HG03196 (cell line): ENCODE data around the gene THRB.

Source experiments
- ATAC-seq: cut with Tn5 transposase; IDR thresholded peaks from one replicate; pipeline ENCODE4 v1.9.1; 2021; ENCODE audit not compliant: unreplicated experiment

THRB gene

DNA sequence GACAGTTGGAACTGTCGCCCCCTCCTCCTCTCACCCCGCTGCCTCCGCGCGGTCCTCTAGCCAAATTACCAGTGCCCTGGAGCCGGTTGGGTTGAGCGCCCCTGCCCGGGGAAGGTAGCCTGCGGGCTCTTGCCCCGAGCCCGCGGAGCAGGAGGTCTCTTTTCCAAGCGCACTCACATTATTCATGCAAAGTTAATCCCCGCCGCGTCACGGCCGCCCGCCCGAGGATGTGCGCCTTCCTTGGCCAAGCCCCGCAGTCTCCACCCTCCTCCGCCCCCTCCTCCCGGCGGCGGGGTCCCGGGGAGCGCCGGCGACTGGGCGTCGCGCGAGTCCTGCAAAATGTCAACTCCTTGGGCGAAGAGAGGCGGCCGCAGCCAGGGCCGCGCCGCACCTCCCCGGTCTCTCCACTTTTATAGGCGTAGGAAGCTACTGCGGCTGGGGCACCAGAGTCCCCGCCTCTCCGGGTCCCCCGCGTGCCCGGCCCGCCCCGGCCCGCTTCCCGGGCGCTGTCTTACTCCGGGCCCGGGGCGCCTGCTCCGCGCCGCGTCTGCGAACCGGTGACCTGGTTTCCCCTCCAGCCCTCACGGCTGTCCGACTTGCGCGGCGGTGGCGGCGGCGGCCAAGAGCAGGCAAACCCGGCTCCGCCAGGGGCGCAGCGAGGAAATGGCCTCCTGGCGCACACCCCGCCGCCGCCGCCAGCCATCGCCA lies at the start of gene THRB:
Gene THRB, minus strand, starts transcription at position 233 of the 708 bp plus-strand sequence.
- no peak for ATAC-seq

DNA sequence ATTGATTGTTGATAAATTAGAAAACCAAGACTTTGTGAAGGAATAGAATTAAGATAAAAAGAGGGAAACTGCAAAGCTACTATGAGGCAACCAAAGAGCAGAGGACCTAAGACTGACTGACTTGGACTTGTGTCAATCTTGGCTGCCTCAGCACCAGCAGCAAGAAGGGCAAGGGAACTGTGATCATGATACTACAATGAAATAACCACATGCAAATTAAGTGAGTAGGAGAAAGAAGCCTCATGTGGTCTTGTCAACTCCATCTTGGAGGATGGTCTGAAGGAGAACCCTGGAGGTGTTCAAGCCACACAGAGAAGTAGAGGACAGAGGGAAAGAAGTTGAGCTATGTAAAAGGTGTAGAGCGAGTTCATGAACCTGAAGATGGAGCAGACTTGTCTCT lies 47.3 kb upstream of the THRB start:
- ATAC-seq: no peak

DNA sequence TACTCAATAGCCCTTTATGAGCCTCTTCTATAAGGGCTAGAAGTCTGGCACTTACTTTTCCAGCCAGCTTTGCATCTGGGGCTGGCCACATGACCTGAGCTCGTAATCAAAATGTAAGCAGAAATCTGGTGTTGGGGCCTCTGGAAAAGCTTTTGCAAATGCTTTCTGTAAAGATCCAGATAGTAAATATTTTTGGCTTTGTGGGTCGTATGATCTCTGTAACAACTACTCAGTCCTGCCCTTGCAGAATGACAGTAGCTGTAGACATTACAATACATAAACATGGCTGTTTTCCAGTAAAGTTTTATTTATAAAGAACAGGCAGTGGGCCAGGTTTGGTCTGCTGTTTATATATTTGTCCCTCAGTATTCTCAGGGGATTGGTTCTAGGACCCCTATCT lies 46.2 kb upstream of the THRB start:
- no peak for ATAC-seq

DNA sequence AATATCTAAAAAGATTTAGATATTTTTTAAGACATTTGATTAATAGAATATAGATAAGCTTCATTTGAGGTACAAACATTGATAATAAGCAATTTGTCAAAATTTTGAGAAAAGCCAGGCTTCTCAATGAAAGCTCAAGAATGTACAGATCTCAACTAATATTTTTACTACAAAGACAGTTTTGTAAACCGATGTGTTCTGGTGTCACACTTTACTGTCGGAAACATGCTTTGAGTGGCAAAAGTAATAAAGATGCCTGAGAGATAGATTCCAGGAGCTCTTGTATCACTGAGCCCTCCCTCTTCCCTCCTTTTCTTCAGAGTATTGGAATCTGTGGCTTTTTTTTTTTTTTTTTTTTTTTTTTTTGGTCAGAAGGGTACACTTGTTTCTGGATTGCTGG lies 45.0 kb upstream of the THRB start:
- ATAC-seq: no peak

DNA sequence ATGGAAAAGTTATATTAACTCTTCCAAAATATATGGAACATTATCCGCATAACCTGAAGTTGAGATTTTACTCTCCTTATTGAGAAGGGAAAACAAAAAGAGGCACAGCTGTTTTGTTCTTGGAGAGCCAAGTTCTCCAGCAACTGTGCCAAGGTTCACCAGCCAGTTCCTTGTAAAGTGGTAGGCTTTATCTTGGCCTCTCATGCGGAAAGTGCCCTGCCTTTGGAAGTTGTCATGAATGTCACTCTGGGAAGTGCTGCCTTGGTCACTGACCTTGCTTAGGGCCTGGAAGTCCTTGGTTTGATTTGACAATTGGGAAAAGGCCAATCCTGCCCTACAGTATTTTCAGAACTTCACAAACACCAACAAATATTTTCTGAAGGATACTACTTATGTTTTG lies 44.2 kb upstream of the THRB start:
- ATAC-seq: no peak

DNA sequence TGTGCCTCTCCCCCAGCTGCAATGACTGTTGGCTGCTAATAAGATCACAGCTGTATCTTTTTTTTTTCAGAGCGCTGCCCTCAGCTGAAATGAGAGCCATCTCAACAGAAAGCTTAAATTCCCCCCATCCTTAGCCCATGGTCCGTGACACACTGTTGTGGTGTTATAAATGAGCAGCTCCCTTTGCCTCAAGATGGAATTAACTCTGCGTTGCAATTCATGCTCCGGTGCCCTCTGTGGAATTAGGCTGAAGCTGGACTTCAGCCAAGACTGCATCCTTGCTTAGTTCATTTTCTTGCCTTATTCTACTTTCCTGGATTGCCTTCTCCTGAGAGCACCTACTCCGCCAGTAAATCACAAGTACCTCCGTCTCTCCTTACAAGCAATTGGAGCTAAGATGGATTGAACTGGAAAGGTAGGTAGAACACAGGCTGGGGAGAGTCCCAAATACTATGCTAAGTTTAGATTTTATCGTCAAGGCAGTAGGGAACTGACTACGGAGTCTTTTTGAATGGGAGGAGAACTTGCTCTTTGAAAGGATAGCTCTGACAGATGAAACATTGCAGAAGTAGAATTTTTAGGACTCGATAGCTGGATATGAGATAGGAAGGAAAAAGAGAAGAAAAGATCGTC lies 39.0 kb upstream of the THRB start:
- ATAC-seq: no peak

DNA sequence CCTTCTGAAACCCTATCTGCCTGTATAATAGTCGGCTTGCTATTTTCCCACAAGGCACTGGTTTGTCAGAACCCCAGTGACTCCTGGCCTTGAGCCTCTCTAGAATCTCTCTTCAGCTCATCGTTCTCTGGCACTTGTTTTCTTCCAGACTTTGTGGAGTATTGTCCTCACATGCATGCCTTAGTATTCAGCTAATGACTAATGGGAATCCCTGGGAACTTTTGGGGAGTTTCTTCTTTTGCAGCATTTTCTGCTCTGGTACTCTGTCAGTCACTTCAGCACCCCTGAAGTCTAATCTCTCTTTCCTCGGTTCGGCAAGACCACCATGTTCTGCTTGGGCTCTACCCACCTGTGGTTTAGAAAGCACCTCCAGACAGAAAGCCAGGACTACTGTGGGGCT lies 35.8 kb upstream of the THRB start:
- ATAC-seq: no peak

DNA sequence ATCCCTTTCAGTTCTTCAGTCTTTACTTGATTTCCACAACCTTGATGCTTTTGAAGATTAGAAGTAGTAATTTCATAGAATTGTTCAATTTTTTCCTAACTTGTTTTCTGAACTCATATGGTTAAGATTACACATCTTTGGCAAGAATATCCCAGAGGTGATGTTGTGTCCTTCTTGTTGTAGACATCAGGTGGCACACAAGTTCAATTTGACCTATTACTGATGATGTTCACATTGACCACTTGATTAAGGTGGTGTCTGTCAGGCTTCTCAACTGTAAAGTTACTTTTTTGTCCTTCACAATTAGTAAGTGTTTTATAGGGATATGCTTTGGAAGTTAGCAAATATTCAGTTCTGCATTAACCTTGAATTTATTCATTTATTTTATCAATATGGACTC lies 34.6 kb upstream of the THRB start:
- ATAC-seq: no peak

DNA sequence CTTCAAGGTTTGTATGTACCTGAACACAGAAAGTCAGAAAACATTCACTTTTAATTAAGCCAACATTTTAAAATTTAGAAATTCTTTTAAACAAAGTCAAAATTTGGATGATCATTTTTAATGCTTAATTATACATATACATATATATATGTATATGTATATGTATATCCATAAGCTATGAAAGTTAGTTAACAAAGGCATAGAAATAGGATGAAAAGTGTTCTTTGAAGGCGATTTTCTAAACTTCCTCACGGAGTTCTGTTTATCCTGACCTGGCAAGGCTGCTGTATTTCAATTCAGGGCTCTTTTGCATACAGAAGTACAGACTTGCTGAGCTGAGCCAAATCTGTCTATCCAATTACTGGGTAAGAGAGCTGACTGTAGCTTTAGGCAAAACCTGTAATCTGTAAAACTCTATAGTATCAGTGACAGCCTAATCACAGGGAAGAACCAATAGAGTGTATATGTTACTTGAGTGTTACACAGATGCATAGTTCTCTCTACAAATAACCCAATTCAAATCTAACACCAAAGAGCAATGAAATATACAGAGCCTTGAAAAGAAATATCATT lies 32.1 kb upstream of the THRB start:
- no peak for ATAC-seq

DNA sequence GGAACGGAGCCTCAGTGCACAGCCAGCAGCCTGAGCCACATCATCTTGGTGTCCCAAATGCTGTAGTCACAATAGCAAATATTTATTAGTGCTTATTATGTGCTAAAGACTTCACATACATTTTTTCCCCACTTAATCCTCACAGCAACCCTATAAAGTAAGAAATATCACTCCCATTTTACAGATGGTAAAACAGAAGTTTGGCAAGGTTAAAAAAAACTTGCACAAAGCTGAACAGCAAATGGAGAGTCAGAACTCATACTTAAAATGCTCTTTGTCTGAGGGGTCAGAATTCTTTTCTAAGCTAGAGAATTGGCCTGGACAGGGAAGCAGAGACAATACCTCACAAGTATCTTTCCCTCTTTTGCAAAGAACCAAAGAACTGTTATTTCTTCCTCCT lies 30.9 kb upstream of the THRB start:
- no peak for ATAC-seq

DNA sequence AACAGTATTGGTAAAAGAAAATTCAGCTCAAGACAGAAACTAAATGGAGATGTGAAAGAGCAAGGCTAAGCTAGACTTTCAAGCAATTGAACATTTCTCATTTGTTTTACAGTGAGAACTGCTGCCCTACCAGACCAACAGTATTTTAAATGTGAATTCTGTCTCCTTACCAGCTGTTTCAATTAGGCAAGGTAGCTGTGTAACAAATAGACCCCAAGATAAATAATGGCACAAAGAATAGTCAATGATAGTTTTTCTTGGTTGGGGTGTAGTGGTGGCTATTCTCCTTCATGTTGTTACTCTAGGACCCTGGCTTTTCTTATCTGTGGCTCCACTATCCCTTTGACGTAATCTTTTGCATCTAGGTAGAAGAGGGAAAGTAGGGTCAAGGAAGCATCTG lies 30.4 kb upstream of the THRB start:
- ATAC-seq: no peak

DNA sequence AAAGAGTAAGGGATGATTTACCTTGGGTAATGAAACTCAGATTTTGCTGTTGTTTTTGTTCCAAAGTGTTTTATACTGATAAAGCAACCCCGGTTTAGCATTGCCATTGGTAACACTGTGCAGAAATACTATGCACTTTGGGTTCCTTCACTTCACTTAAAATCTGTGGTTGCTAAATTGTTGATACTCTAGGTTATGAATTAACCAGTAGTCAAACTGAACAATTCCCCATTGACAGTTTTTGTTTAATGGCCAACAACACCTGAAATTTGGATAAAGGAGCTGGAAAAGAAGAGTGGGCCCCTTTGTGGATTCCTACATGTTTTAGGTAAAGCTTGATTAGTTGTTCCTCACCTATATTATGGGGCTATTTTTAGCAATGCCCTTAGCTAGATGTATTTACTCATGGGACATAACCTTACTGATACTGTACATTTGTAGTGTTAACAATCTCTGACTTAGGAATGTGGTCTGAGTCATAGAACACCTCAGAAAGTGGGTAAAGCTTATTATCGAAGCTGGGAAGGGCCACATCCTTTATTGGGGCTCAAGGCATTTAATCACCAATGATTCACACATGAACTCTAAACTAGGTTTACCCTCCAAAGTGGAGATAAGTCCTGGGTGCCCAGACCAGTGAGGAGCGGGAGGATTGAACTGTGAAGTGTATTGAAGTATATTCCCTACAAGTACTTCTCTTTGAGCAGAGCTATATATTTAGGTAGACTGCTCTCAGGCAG lies 29.5 kb upstream of the THRB start:
- ATAC-seq: no peak

DNA sequence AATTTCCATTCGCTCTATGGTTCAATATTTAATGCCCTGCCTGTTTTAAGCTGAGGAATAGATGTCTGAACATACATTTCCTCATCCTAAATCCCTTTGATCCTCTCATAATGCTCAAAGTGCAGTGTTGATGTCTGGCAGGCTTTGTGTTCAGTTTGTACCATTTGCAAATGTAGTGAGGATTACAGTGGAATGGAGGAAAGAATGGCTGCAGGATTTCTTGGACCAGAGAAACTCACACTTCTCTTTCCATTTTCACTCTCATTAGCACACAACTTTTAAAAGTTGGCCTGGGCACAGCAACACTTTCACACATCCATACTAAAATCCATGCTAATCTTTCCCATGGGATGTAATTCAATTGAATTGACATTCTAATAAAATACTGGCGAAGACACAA lies 28.6 kb upstream of the THRB start:
- ATAC-seq: no peak

DNA sequence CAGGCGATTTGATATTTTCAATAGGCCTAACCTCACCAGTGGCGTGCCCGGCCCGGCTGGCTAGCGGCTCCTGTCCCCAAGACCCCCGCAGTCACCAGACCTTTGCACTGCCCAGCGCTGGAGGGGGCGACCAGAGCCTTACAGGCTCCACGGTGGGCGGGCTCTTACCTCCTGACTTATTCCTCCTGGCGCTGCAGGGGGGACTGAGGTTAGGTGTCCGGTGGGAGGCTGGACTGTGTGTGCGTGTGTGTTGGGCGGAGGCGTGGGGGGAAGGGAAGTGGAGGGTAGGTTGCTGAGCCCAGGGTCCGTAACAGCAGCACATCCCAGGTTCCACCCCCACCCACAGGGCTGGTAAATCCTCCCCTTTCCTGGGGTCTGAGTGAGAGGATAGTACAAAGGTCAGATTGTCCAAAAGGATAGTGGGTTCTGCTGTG lies 27.5 kb upstream of the THRB start:
- ATAC-seq: no peak

DNA sequence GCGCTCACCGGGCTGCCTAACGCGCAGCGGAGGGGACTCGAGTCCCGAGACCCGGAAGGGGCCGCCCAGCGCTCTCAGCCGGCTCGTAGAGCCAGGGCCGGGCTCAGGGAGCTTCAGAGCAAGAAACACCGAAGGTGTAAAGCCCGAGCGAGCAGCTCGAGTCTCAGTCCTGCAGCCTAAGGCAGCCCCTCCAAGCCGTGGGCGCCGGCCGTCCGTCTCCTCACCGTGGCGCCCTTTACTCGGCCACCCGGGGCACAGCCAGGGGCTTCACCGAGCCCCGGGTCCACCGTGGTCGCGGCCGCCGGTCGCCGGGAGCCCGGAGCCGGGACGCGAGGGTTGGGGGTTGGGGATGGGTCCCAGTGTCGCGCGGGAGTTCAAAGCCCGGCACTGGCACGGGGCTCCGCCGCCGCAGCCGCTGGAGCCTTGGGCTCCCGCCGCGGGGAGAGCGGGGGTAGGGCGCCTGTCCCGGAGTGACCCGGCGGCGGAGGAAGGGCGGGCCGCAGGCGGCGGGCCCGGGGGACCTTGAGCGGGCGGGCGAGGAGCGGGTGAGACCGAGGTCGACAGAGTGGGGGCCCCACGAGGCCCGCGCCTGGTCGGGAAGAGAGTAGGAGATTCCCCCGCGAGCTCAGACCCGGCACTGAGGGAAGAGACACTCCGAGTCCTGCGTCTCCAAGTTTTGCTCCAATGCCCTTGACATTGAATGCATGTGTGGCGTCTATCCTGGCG lies 26.9 kb upstream of the THRB start:
- no peak for ATAC-seq

DNA sequence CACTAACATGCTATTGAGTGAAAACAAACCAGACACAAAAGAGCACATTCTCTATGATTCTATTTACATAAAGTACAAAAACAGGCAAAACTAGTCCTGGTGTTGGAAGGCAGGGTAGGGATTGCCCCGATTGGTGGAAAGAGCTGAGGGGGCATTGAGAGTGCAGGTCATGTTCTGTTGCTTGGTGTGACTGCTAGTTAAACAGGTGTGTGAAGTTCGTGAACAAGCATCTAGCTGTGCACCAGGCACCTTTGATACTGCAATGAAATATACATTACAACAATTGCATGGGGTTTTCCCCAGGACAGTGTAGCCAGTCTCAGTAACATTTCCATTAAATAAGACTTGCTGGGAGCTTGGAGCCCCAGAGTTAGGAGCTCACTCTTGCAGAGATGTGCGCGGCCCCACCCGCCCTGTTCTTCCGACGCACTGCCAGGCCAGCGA lies 26.3 kb upstream of the THRB start:
- no peak for ATAC-seq

DNA sequence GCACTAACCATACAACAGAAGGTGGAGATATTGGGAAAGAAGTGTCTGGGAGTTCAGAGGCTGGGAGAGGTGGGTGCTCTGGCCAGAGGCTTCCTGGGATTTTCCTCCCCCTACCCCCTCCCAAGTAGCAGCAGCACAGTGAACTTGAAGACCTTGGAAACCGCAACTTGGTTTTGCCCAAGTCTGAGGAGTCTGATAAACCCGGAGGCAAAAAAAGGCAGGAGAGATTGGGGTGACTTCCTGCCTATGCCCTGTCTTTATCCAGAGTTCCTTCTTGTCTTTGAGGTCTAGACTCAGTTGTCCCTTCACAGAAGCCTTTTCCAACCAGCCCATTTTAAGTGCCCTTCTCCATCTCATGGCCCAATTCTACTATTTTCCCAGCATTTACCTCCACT lies 25.4 kb upstream of the THRB start:
- no peak for ATAC-seq

DNA sequence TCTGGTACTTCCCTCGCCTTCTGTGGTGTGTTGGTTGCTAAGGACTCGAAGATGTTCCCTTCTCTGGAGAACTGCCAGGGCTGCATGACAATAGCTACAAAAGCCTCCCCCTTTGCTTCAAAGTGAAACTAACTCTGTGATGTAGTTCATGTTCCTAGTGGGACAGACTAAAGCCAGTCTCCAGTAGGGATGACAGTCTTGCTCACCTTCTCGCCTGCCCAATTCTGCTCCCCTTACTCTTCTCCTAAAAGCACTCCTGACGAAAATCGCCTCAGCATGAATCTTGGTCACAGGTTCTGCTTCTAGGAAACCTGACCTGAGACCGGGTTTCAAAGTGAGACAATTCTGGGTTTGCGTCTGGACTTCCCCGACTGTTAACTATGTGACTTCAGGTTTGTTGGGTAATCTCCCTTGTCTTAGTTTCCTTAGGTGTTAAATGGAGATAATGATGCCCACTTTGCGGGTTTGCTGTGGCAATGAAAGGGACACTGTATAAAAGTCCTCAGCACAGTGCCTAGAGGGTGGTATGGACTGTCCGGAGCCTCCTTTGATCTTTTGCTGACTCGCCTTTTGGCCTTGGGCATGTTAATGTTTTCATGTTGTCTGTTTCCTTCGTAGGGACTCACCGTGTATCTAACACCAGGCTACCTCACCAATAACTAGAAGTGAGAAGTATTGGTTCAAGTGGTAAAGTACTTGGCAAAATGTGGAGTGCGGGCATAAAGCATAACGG lies 24.9 kb upstream of the THRB start:
- ATAC-seq: no peak

DNA sequence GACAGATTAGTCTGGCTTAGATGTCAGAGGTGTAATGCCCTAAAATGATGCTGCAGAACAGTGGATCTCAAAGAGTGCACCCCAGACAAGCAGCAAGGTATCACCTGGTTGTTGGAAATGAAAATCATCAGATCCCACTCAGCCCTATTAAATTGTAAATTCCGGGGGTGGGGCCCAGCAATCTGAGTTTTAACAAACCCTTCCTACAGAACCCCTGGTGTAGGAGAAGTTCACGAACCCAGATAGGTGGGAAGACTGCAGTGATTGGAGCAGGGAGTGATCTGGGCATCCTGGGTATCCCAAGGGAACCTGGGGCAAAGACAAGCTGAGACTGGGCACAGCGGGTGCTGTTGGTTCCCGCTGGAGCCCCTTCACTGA lies 24.3 kb upstream of the THRB start:
- no peak for ATAC-seq

DNA sequence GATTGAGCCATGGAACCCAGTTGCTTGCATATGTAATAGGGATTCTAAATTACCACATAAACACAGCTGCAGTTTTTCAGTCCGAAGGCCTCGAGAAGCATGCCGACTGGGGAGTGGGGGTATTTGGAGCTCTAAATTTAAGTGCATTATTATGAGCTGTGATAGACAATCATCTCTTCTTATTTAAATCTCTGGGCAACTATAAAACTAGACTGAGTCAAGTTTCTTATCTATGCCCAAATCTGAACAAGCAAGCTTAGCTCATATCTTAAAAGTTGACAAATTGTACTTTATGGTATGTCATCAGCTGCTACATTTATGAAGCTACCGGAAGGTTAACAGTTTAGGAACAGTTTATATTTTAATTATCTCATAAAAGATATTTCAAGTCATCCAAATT lies 19.5 kb upstream of the THRB start:
- no peak for ATAC-seq

DNA sequence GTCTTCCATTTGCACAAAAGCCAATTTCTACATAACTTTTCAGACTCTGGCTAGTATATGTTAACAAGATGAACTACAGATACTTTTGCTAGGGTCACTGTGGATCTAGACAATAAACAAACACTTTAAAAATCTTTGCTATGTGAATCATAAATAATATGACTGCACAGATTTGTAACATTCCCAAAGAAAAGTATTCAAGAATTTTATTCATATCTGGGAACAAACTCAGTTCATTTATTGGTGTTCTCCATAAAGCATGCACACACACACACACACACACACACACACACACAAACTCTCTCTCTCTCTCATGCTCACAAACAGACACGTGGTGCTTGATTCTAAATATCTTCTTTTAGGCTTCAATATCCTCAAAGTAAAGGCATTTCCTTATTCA lies 18.8 kb upstream of the THRB start:
- ATAC-seq: no peak
